ENCODE data around the gene FMNL1.

GRCh38 chr17:45224671-45225050 lies 3.0 kb downstream of the FMNL1 start:
- TF ChIP-seq, protein P1, sequence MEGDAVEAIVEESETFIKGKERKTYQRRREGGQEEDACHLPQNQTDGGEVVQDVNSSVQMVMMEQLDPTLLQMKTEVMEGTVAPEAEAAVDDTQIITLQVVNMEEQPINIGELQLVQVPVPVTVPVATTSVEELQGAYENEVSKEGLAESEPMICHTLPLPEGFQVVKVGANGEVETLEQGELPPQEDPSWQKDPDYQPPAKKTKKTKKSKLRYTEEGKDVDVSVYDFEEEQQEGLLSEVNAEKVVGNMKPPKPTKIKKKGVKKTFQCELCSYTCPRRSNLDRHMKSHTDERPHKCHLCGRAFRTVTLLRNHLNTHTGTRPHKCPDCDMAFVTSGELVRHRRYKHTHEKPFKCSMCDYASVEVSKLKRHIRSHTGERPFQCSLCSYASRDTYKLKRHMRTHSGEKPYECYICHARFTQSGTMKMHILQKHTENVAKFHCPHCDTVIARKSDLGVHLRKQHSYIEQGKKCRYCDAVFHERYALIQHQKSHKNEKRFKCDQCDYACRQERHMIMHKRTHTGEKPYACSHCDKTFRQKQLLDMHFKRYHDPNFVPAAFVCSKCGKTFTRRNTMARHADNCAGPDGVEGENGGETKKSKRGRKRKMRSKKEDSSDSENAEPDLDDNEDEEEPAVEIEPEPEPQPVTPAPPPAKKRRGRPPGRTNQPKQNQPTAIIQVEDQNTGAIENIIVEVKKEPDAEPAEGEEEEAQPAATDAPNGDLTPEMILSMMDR (IDR thresholded peaks at IDR 0.05; ENCODE audit: borderline replicate concordance, extremely low read depth, low read length, poor library complexity, severe bottlenecking) = no peak
- no peak for TF ChIP-seq EZH2 (IDR thresholded peaks at IDR 0.05; ENCODE audit: borderline replicate concordance, low read depth, low read length, severe bottlenecking)
